PC-3 (cell line): ENCODE results near the gene NCOR2. TPM values are rescaled to one million over a fixed set of nuclear protein-coding genes. Genes with fewer than 3 reads are reported as not detected.

ENCODE experiments used
- ATAC-seq: fragments of 200-7000 bp; cut with Tn5 transposase; 2 replicates; pipeline ENCODE4 v1.9.1; 2020; ENCODE audit warnings: mild to moderate bottlenecking, moderate library complexity
- BruUV-seq: library from RNA; stranded (reverse); fragments of 400-500 nt; replicated peaks from 2 replicates; lab custom pipeline; 2021; lab: Mats Ljungman, UMichigan
- CTCF ChIA-PET: fragments of 300-600 bp; sonication (Branson Sonifier 250); formaldehyde crosslinking; loops from one replicate; lab custom pipeline; 2022; ENCODE audit warnings: antibody characterized with exemption; lab: Charles Lee
- POLR2A ChIA-PET: fragments of 300-600 bp; sonication (Branson Sonifier 250); formaldehyde crosslinking; loops from one replicate; lab custom pipeline; 2022; ENCODE audit warnings: antibody characterized with exemption; ENCODE audit not compliant: unreplicated experiment; lab: Charles Lee
- DNase-seq: peaks from one replicate; pipeline ENCODE4 v3.0.0-alpha.2; 2015
- H2AFZ ChIP-seq: fragments of 300-600 bp; sonication (generic); 2 replicates; pipeline ENCODE4 v1.6.0; 2016; ENCODE audit warnings: antibody characterized with exemption, low read length
- H3F3A ChIP-seq: fragments of 300-600 bp; sonication (generic); one replicate; pipeline ENCODE4 v1.6.0; 2017; ENCODE audit warnings: antibody characterized with exemption, low read length, control low read depth, mild to moderate bottlenecking; ENCODE audit not compliant: unreplicated experiment
- H3K27ac ChIP-seq: fragments of 300-600 bp; sonication (generic); 2 replicates; pipeline ENCODE4 v1.5.1; 2016; ENCODE audit warnings: mild to moderate bottlenecking, low read length
- H3K27me3 ChIP-seq: fragments of 300-600 bp; sonication (generic); 2 replicates; pipeline ENCODE4 v1.6.1; 2016; ENCODE audit warnings: low read length, mixed read lengths
- H3K36me3 ChIP-seq: fragments of 300-600 bp; sonication (generic); 2 replicates; pipeline ENCODE4 v1.6.1; 2016; ENCODE audit warnings: low read depth, mixed run types, low read length, mixed read lengths
- H3K4me1 ChIP-seq: fragments of 300-600 bp; sonication (generic); 2 replicates; pipeline ENCODE4 v1.5.1; 2016; ENCODE audit warnings: low read length; ENCODE audit not compliant: insufficient read depth
- H3K4me2 ChIP-seq: fragments of 300-600 bp; sonication (generic); 2 replicates; pipeline ENCODE4 v1.6.0; 2016; ENCODE audit warnings: low read length
- H3K4me3 ChIP-seq: fragments of 300-600 bp; sonication (generic); 2 replicates; pipeline ENCODE4 v1.5.1; 2016; ENCODE audit warnings: mild to moderate bottlenecking, low read length, mixed read lengths
- H3K79me2 ChIP-seq: fragments of 300-600 bp; sonication (generic); 2 replicates; pipeline ENCODE4 v1.6.1; 2017; ENCODE audit warnings: low read length, mixed read lengths
- H3K9ac ChIP-seq: fragments of 300-600 bp; sonication (generic); 2 replicates; pipeline ENCODE4 v1.6.0; 2016; ENCODE audit warnings: mild to moderate bottlenecking, low read length
- H3K9me2 ChIP-seq: fragments of 300-600 bp; sonication (generic); replicated peaks from 2 replicates; pipeline ENCODE4 v1.6.1; 2016; ENCODE audit warnings: mixed run types, low read length, mixed read lengths
- H3K9me3 ChIP-seq: fragments of 300-600 bp; sonication (generic); 2 replicates; pipeline ENCODE4 v1.6.1; 2016; ENCODE audit warnings: low read length, mixed read lengths
- H4K20me1 ChIP-seq: fragments of 300-600 bp; sonication (generic); 2 replicates; pipeline ENCODE4 v1.6.1; 2016; ENCODE audit warnings: low read length, mixed read lengths
- CTCF ChIP-seq: fragments of 300-600 bp; sonication (generic); conservative IDR thresholded peaks from 2 replicates; pipeline ENCODE4 v1.5.1; 2017; ENCODE audit warnings: antibody characterized with exemption, low read depth, mild to moderate bottlenecking, low read length
- EZH2 ChIP-seq: fragments of 300-600 bp; sonication (generic); IDR thresholded peaks from one replicate; pipeline ENCODE4 v1.6.1; 2017; ENCODE audit warnings: antibody characterized with exemption, mild to moderate bottlenecking, low read length; ENCODE audit not compliant: unreplicated experiment
- EZH2phosphoT487 ChIP-seq: fragments of 300-600 bp; sonication (generic); IDR thresholded peaks from 2 replicates; pipeline ENCODE4 v1.6.1; 2018; ENCODE audit warnings: mild to moderate bottlenecking, antibody characterized with exemption, low read length, borderline replicate concordance
- intact Hi-C: fragments of 100-400 bp; cut with micrococcal nuclease; formaldehyde crosslinking; loops from 2 replicates; pipeline ENCODE4 v1.9.0; 2023
- total RNA-seq: library from RNA; depleted of rRNA; stranded (reverse); fragments of >200 nt; gene quantifications from 2 replicates; pipeline ENCODE4 v1.2.3, GENCODE V29; 2014

NCOR2 gene
- total RNA-seq, 1 experiment from 2014 or later = 117 TPM

- ChIA-PET POLR2A (no interaction called here), CTCF (no interaction called here)
- H4K20me1 ChIP-seq = no peaks in the 10 kb centered on the region
- TF ChIP-seq EZH2phosphoT487 = no peak
- no peak for TF ChIP-seq EZH2
- no peak for TF ChIP-seq CTCF
- DNase-seq (no peak), ATAC-seq (no peak)
- no peaks in the 10 kb centered on the region for H3K79me2 ChIP-seq
- H3F3A ChIP-seq = peaks cover 6% of the 10 kb centered on the region
- H2AFZ ChIP-seq = no peak overlapping the region
- H3K4me3 ChIP-seq = no peak overlapping the region
- H3K4me2 ChIP-seq = no peak overlapping the region
- peaks cover 25% of the 10 kb centered on the region for H3K4me1 ChIP-seq
- H3K27ac ChIP-seq = no peak overlapping the region
- intact Hi-C loops = no loop called here
- H3K27me3 ChIP-seq = no peaks in the 10 kb centered on the region
- no peaks in the 10 kb centered on the region for H3K9me3 ChIP-seq
- H3K9ac ChIP-seq = no peak overlapping the region
- BruUV-seq = no TSS peak
- H3K36me3 ChIP-seq = no peaks in the 10 kb centered on the region
- no peaks in the 10 kb centered on the region for H3K9me2 ChIP-seq
Observed at GRCh38 chr12:124605883-124606774, 38.7 kb upstream of the NCOR2 start.

- Histone ChIP-seq H3K27ac (no peak overlapping the region), H3K36me3 (no peaks in the 10 kb centered on the region), H4K20me1 (no peaks in the 10 kb centered on the region), H3K4me2 (no peak overlapping the region), H3K9me3 (no peaks in the 10 kb centered on the region), H3K4me3 (no peak overlapping the region), H3K9ac (no peak overlapping the region), H3F3A (peaks cover 6% of the 10 kb centered on the region), H3K9me2 (no peaks in the 10 kb centered on the region), H3K4me1 (peaks cover 25% of the 10 kb centered on the region), H3K79me2 (no peaks in the 10 kb centered on the region), H2AFZ (no peak overlapping the region), H3K27me3 (no peaks in the 10 kb centered on the region)
- intact Hi-C loops = no loop called here
- TF ChIP-seq EZH2 (no peak), CTCF (no peak), EZH2phosphoT487 (no peak)
- ATAC-seq (no peak), DNase-seq (no peak)
- CTCF ChIA-PET = no interaction called here
- no TSS peak for BruUV-seq
- POLR2A ChIA-PET = no interaction called here
Observed at GRCh38 chr12:124605150-124605882, 37.9 kb upstream of the NCOR2 start.
